Activated CD8-positive, alpha-beta memory T cell treated with anti-CD3 and anti-CD28 coated beads, Interleukin-2, amount 50 U/mL, for 1 hour (primary cell): Measurements from ENCODE around the gene SETSIP.
"Not testable (repeated sequence)": the region's sequence is repeated elsewhere in the genome, so short reads cannot be mapped to it uniquely, and the experiment has no call there.

Experiments
- DNase-seq: peaks from one replicate; pipeline ENCODE4 v3.0.0-alpha.2; 2020; ENCODE audit errors: extremely low read depth

The SETSIP gene

DNA sequence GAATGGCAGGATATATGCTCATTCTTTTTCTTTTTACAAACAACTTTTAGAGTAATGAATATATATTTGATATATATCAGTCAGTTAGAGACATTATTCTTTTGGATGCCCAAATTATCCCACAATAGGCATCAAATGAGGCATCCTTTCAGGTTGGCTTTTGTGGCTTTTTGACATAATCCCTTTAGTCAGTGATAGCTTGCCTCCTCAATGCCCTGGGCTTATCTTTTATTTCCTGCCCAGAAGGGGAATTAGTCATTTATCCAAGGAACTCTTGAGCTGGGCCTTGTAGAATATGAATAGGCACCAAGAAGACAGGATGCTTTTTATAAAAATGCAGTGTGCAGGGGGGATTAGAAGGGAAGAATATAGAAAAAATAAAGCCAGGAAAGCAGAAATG is 23.3 kb downstream of the SETSIP start:
- no peak for DNase-seq

GRCh38 chr1:92045766-92046495 is 29.3 kb downstream of the SETSIP start:
- no peak for DNase-seq

GRCh38 chr1:92043621-92044020 is 31.6 kb downstream of the SETSIP start:
- no peak for DNase-seq

DNA sequence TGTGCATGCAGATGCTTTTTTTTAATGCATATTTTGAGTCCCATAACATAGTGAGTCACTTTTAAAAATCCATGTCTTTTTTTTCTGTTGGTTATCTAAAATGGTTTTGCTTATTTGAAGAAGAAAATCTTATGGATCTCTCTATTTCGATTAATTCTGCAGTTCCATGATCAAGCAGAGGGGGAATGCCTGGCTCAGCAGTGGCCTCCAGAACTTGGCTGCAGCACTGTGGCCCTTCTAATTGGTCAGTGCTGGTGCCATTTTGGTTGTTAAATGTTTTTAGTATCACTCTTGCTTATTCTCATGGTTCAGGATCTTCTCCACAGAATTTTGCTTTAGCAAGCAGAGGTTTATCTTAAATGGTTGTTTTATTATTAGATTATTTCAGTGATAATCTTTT is 34.2 kb downstream of the SETSIP start:
- no peak for DNase-seq

GRCh38 chr1:92038695-92039346 is 36.4 kb downstream of the SETSIP start:
- DNase-seq, result no peak

DNA sequence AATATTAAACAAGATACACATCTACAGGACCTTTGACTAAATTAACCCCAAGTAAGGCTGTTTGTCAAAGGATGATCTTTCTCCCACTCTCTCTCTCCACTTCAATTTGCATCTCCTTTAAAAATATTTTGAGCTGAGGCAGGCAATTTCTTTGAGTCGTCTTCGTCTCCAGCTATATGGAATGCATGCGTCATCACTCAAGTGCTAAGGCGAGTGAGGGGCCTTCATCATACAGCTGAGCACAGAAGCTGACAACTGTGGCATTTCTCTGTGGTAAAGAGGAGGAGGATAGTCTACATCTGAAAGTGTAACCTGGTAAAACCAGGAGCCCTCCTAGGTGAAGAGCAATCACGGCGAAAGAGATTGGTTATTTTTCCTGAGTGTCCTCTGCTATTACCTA is 37.8 kb downstream of the SETSIP start:
- no peak for DNase-seq

DNA sequence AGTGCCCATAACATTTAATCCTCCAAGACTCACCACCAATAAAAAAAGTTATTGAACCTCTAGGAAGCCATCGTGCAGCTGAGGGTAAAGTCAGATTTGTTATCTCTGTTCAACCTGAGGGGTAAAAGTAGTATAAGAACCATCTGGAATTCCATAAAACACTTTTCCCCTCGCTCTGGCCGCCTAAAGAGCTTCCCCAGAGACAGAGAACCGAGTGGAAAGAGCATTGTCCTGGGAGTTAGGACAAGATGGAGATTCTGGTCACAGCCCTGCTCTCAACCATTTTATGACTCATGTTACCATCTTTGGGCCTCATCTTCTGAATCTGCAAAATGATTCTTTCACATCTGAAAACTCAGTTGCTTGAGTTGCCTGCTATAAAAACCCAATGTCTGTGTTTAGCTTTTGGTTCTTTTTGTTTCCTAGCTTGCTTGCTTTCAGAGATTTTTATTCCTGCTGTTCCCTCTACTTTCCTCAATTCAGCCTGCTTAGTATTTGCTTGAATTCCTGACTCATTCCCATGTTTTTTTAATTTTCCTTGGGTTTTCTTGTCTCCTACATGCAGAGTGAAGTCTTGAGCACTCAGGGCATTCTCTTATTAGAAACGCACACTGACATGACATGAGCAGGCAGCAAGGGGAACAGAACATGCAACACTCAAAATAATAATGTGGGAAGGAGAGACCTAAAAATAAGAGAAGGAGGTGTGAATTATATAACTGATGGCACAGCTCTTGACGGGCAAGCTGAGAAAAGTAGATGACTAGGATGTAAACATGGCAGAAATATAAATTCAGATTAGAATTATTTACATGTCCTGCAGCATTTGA is 43.7 kb downstream of the SETSIP start:
- no peak for DNase-seq

DNA sequence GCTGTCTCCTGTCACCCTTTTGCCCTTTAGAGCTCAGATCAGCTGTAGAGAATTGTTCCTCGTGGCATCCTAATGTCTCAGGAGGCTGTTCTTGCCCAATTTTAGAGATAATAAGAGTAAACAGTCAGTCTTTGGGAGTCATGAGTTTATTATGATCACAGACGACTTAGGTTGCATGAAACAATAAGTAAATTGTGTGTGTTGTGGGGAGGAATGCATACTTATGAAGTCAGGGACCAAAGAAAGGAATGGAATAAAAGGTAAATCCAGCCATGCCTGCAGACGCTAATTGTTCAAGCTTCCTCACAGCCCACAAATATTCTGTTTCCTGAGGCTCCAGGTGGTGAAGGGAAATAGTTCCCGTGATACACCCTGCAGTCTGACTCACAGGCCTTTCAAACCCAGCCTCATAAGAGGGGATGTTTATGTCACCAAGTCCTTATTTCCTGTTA is 44.5 kb downstream of the SETSIP start:
- no peak for DNase-seq

GRCh38 chr1:92029241-92029922 is 45.8 kb downstream of the SETSIP start:
- DNase-seq, result no peak

GRCh38 chr1:92026806-92027205 is 48.4 kb downstream of the SETSIP start:
- no peak for DNase-seq

- DNase-seq, result not testable (repeated sequence)
These were observed 49.2 kb downstream of the SETSIP start for GRCh38 chr1:92026042-92026441.
